HG03457 (cell line): ENCODE measurements around the gene NAXD.
"Not testable (repeated sequence)": the region's sequence is repeated elsewhere in the genome, so short reads cannot be mapped to it uniquely, and the experiment has no call there.

Source experiments
- ATAC-seq: cut with Tn5 transposase; IDR thresholded peaks from one replicate; pipeline ENCODE4 v1.9.1; 2021; ENCODE audit warnings: moderate number of reproducible peaks; ENCODE audit not compliant: unreplicated experiment

Gene NAXD

GRCh38 chr13:110593430-110594130 is 21.8 kb upstream of the NAXD start:
- ATAC-seq = peak; percentile 85

GRCh38 chr13:110597041-110597689 is 18.2 kb upstream of the NAXD start:
- ATAC-seq = no peak

GRCh38 chr13:110600261-110600819 is 15.0 kb upstream of the NAXD start:
- no peak for ATAC-seq

DNA sequence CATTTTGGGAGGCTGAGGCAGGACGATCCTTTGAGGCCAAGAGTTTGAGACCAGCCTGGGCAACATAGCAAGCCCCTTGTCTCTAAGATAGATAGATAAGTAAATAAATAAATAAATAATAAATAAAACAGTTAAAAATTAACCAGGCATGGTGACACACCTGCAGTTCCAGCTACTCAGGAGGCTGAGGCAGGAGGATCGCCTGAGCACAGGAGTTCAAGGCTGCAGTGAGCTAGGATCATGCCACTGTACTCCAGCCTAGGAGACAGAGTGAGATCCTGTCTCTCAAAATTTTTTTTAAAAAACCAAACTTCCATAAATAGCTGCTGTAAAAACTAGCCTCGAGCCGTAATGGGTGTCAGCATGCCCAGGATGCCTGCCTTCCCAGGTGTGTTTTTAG is 14.4 kb upstream of the NAXD start:
- no peak for ATAC-seq

DNA sequence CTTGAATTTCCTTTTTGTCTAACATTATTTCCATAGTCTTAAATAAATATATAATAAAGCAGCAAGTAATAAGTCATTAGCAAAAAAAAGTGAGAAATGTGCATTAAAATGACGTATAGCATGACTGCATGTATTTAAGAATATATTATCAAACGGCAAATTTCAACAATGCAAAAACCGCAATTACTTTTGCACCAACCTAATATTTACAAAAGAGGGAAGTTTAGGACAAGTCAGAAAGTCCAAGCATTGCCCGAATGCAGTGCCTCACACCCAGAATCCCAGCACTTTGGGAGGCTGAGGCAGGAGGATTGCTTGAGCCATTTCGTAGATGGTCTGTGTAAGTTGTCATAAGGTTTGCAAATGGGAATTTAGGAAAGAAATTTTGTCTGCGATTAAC is 10.2 kb upstream of the NAXD start:
- no peak for ATAC-seq

- not testable (repeated sequence) for ATAC-seq
These were observed 9.1 kb upstream of the NAXD start for GRCh38 chr13:110606281-110606680.

DNA sequence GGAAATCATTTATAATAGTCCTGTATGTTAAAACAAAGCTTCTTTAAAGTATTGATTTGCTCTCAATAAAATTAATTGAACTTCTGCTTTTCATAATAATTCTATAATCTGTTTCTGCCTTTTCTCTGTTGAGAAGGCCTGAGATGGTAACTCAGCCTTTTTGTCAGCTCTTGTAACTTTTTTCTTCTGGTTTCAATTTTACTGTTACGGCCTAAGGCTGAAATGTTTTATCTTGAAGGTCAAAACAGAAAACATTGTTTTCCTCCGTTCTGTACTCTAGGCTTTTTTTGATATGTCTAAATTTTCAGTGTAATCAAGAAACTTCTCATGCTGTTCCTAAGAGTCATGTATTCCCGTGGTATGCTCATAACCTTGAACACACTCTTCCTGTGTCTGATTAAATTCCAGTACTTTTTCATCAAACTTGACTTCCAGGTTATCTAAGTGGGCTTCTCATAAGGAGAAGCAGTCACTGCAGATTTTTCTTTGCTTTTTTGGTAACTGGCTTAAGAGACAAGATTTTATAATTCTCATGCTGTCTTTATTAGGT is 7.6 kb upstream of the NAXD start:
- no peak for ATAC-seq

GRCh38 chr13:110610955-110611595 is 4.3 kb upstream of the NAXD start:
- no peak for ATAC-seq

DNA sequence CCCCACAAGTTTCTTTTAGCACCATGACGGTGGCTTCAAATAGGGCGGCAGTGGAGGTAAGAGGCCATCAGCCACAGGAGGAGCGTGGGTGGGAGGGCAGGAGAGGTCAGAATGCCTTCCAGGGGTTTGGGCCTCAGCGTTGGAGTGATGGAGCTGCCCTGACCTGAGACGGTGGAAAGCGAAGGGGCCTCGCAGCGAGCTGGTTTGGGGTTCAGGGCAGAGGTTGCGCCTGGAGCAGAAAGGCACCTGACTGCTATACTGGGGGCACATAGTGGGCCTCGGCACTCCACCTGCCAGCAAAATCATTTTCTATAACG is 382 bp upstream of the NAXD start:
- ATAC-seq = no peak

- peak; percentile 33 for ATAC-seq
These were observed 1.1 kb downstream of the NAXD start for GRCh38 chr13:110616103-110617101.

DNA sequence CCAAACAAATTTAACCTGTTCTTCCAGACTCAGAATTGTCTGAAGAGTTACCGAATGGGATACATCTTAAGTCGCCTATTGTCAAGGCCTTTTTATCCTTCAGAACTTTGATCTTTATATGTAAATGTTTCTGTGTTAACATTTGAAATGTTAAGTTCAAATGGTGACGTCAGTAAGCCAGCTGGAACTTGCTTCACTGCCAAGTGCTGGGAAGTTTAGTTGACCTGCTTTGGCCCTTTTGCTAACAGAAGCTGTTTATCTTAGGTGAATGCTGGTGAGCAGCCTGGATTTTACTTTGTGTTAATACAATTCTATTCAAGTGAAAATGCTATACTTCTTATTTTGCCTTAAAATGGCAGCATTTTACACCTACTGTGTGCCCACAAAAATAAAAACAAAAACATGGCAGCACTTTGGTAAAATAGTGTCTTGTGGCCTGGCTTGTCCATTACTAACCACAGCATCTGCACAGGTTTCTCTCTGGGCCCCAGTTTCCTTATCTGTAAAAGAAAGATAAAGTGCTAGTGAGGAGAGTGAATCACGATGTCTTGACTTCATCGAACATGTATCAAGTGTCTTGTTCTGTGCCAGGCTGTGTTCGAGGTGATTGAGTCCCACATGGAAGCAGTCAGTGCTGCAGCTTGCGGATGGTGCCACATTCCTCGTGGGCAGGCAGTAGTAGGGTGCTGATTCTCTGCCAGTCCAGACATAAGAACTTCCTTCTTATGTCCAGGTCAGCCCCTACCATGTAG is 2.2 kb downstream of the NAXD start:
- no peak for ATAC-seq

- ATAC-seq = no peak
These were observed 2.8 kb downstream of the NAXD start for GRCh38 chr13:110618167-110618566.

DNA sequence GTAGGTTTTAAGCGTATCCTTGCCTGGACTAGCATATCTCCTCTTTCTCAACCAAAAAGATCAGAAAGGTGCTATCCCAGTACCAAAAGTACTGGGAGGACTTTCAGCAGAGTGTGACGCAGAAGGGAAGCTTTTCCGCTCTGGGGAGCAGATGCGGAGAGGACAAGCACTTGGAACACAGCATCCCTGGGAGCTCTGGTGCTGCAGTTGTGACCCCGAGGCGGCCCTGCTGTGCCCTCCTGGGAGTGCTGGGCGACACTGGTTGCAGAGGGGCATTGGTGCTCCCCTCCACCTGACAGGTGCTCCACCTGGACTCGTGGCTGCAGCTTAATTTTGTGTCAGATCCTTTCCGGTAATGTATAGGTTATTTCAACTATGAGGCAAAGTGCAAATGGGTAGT is 3.4 kb downstream of the NAXD start:
- ATAC-seq = no peak

GRCh38 chr13:110620596-110620995 is 5.3 kb downstream of the NAXD start:
- no peak for ATAC-seq

DNA sequence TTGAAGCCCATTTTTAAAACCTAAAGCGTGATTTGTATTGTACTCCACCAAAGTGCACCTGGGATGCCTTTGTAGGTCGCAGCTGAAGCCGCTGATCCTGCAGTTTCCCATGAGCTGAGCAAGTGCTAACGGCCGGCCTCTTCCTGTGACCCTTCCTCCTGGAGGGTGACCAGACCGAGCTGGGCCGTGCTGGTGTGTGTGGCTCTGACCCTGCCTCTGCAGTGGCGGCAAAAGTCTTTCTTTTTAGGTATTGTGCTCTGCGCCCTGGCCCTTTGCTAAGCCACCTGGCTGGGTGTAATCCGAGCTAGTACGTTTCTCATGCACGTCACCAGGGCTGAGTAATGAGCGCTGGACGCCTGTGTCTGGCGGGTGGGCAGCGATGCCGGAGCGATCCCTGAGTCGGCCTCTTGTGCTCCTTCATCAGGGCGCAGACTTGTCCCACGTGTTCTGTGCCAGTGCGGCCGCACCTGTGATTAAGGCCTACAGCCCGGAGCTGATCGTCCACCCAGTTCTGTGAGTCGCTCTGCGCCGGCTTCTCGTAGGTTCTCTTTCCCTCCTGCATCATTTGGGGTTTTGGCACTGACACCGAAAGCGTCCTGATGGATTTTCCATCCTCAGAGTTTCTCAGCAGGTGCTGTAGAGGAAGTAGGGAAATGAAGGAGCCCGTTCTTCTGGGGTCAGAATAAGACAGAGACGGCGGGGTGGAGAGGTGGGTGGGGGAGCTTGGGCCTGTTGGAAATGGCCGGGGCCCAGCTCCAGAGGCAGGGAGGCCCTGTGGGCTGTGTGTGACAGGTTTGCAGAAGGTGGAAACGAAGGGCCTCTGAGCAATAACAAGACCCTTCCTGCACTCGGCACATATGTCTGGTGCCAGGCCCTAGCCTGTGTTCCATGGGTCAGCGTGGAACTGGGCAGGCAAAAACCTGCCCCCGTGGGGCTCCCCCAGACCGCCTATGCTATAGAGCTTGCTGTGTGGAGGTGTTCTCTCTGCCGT is 9.7 kb downstream of the NAXD start:
- no peak for ATAC-seq

DNA sequence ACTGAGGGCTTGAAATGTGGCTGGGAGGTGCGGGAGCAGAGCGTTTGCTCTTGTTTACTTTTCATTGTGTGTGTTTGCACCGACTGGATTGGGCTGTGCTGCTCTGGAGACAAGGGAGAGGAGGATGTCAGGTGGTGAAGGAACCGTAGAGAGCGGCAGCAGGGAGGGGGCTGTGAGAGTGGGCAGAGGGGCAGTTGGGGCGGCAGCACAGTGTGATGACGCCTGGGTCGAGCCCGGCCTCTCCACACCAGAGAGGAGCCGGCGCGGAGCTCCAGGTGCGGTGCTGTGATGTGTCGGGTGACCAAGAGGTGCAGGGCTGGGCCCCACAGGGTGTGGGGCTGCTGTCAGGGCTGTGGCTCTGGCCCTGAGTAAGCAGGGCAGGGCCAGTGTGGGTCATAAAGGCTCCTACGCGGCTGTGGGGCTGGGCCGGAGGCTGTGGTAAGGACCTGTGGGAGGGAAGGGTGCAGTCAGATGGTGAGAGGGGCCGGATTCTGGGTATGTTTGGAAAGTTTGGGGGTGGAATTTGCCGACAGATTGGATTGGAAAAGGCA is 10.5 kb downstream of the NAXD start:
- ATAC-seq = no peak

DNA sequence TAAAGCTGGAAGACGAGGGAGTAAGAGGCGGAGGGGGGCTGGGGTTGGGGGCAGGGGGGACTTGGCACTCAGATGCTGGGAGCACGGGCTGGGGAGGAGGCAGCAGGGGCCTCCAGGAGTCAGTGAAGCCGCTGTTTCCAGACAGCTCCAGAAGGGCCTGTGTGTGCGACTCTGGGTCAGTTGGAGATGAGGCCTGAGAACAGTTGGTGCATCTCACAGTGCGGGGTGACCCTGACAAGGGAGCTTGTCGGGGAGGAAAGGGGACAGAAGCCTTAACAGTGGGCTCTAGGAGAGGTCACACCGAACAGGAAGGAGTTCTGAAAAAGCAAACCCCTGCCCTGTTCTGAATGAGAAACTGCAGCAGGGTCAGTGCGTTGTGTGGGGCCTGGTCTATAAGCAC is 11.2 kb downstream of the NAXD start:
- no peak for ATAC-seq

GRCh38 chr13:110627351-110627750 is 12.0 kb downstream of the NAXD start:
- no peak for ATAC-seq
